Small intestine (tissue), 7 donors: ENCODE data around the gene XPR1. TPM values are rescaled to one million over a fixed set of nuclear protein-coding genes. Genes with fewer than 3 reads are reported as not detected.
"Not testable (repeated sequence)": the region's sequence is repeated elsewhere in the genome, so short reads cannot be mapped to it uniquely, and the experiment has no call there.

Source experiments
- DNase-seq, 2 donors: peaks; one replicate each; pipeline versions ENCODE4 v3.0.0 to v3.0.0-alpha.2; 2013
- FAIRE-seq: peaks from 2 replicates; lab custom pipeline; 2012; peaks lifted over from hg19 to GRCh38; lab: Jason Lieb, UNC
- H3K27ac ChIP-seq, 3 donors: one replicate each; pipeline ENCODE4 v1.5.1; 2013; ENCODE audit warnings: low read length in 2 of 3, mild to moderate bottlenecking in 2 of 3, control low read depth in 1 of 3, inconsistent platforms in 1 of 3, low read depth in 1 of 3, moderate library complexity in 1 of 3
- H3K27me3 ChIP-seq, 3 donors: one replicate each; pipeline ENCODE4 v1.6.1; 2013; ENCODE audit warnings: low read length in 3 of 3, inconsistent platforms in 1 of 3; ENCODE audit not compliant: control insufficient read depth in 3 of 3, insufficient read depth in 3 of 3
- H3K36me3 ChIP-seq, 3 donors: one replicate each; pipeline ENCODE4 v1.6.1; 2013; ENCODE audit warnings: low read length in 3 of 3, inconsistent platforms in 1 of 3, low read depth in 1 of 3, mild to moderate bottlenecking in 1 of 3, moderate library complexity in 1 of 3; ENCODE audit not compliant: control insufficient read depth in 3 of 3, insufficient read depth in 2 of 3
- H3K4me1 ChIP-seq, 3 donors: one replicate each; pipeline ENCODE4 v1.6.1; 2013; ENCODE audit warnings: low read length in 2 of 3, inconsistent platforms in 1 of 3, low read depth in 1 of 3, mild to moderate bottlenecking in 1 of 3, moderate library complexity in 1 of 3; ENCODE audit not compliant: control insufficient read depth in 3 of 3, insufficient read depth in 2 of 3
- H3K4me3 ChIP-seq, 3 donors: one replicate each; pipeline ENCODE4 v1.5.1; 2013; ENCODE audit warnings: low read length in 3 of 3, control low read depth in 1 of 3, inconsistent platforms in 1 of 3, low read depth in 1 of 3, mild to moderate bottlenecking in 1 of 3, moderate library complexity in 1 of 3
- H3K9me3 ChIP-seq, 2 donors: one replicate each; pipeline ENCODE4 v1.6.1; 2013; ENCODE audit warnings: low read depth in 1 of 2, low read length in 1 of 2; ENCODE audit not compliant: control insufficient read depth in 2 of 2, insufficient read depth in 1 of 2
- WGBS, 3 donors: extraction: QIAGEN DNeasy Blood & Tissue Kit; methylation state at CpG; one replicate each; pipeline ENCODE4 v1.1.7; 2013; 5-methylcytosine and 5-hydroxymethylcytosine counted together
- polyA plus RNA-seq, 4 donors: library from polyadenylated mRNA; stranded (reverse) in 3 of 4; unstranded in 1 of 4; fragments of 200-250 nt in 3 of 4; fragments of 120-200 nt in 1 of 4; gene quantifications; one replicate each; pipeline versions ENCODE4 v1.2.1 to v1.2.3, GENCODE V29; 2013
- donor health status: healthy with polysubstance abuse.
- donor health status: control.
- donor health status: control.
- donor health status: Bipolar disorder and iron deficiency.
- donor health status: healthy.

XPR1 gene
- polyA plus RNA-seq, 4 donors: 5.1 to 27.3 (median 8.5) TPM

GRCh38 chr1:180787628-180788307 lies 155.9 kb downstream of the XPR1 start:
- H3K4me3 ChIP-seq: no peak overlapping the region
- WGBS, 3 donors: 82 to 83% (median 83%) methylated on average over 5 of the region's 5 CpGs

GRCh38 chr1:180789460-180789859 lies 157.6 kb downstream of the XPR1 start:
- H3K4me3 ChIP-seq: no peak overlapping the region
- H3K36me3 ChIP-seq: peaks cover 0 to 4% (median 0%) of the 10 kb centered on the region in 3 donors
- no peak overlapping the region for H3K27ac ChIP-seq
- DNase-seq: no peak
- no peak for FAIRE-seq
- H3K4me1 ChIP-seq: no peaks in the 10 kb centered on the region
- no peaks in the 10 kb centered on the region for H3K9me3 ChIP-seq
- H3K27me3 ChIP-seq: no peaks in the 10 kb centered on the region

More at GRCh38 chr1:180787628-180788307, 155.9 kb downstream of the XPR1 start:
- no peaks in the 10 kb centered on the region for H3K4me1 ChIP-seq
- H3K9me3 ChIP-seq: no peaks in the 10 kb centered on the region
- no peak for DNase-seq
- peaks cover 0 to 4% (median 0%) of the 10 kb centered on the region in 3 donors for H3K36me3 ChIP-seq
- H3K27ac ChIP-seq: no peak overlapping the region
- no peak for FAIRE-seq
- H3K27me3 ChIP-seq: no peaks in the 10 kb centered on the region

- H3K36me3 ChIP-seq, H3K9me3 ChIP-seq, H3K27me3 ChIP-seq, H3K4me1 ChIP-seq, FAIRE-seq, H3K4me3 ChIP-seq, H3K27ac ChIP-seq, DNase-seq: not testable (repeated sequence)
- WGBS, 3 donors: 94 to 100% (median 99%) methylated on average over 2 of the region's 2 CpGs
Measured at GRCh38 chr1:180791152-180791551, 159.3 kb downstream of the XPR1 start.

GRCh38 chr1:180791806-180792205 lies 160.0 kb downstream of the XPR1 start:
- Histone ChIP-seq H3K9me3 (no peaks in the 10 kb centered on the region), H3K36me3 (peaks cover 0 to 4% (median 0%) of the 10 kb centered on the region in 3 donors), H3K4me3 (no peak overlapping the region), H3K27ac (no peak overlapping the region), H3K4me1 (no peaks in the 10 kb centered on the region), H3K27me3 (no peaks in the 10 kb centered on the region)
- no peak for DNase-seq
- WGBS, 3 donors: 74 to 85% (median 75%) methylated on average over 3 of the region's 3 CpGs
- FAIRE-seq: no peak

GRCh38 chr1:180793451-180793850 lies 161.6 kb downstream of the XPR1 start:
- WGBS, 3 donors: 73 to 91% (median 83%) methylated on average over 2 of the region's 2 CpGs
- no peak for DNase-seq
- H3K27me3 ChIP-seq: no peaks in the 10 kb centered on the region
- peaks cover 0 to 2% (median 0%) of the 10 kb centered on the region in 3 donors for H3K36me3 ChIP-seq
- H3K4me1 ChIP-seq: no peaks in the 10 kb centered on the region
- no peaks in the 10 kb centered on the region for H3K9me3 ChIP-seq
- no peak overlapping the region for H3K4me3 ChIP-seq
- H3K27ac ChIP-seq: no peak overlapping the region
- FAIRE-seq: no peak

GRCh38 chr1:180796897-180797640 lies 165.2 kb downstream of the XPR1 start:
- 30 to 57% (median 35%) methylated on average over 1 of the region's 1 CpG for WGBS, 3 donors
- FAIRE-seq: no peak
- H3K9me3 ChIP-seq: no peaks in the 10 kb centered on the region

GRCh38 chr1:180800945-180801344 lies 169.1 kb downstream of the XPR1 start:
- H3K4me3 ChIP-seq: no peak overlapping the region
- WGBS, 3 donors: 66 to 84% (median 76%) methylated on average over 1 of the region's 1 CpG
- H3K27ac ChIP-seq: no peak overlapping the region
- FAIRE-seq: no peak
- H3K27me3 ChIP-seq: no peaks in the 10 kb centered on the region
- no peak for DNase-seq
- peaks cover 0 to 2% (median under 1%) of the 10 kb centered on the region in 3 donors for H3K36me3 ChIP-seq
- no peaks in the 10 kb centered on the region for H3K9me3 ChIP-seq
- no peaks in the 10 kb centered on the region for H3K4me1 ChIP-seq

More at GRCh38 chr1:180796897-180797640, 165.2 kb downstream of the XPR1 start:
- Histone ChIP-seq H3K36me3 (no peaks in the 10 kb centered on the region), H3K4me1 (no peaks in the 10 kb centered on the region), H3K27ac (no peak overlapping the region), H3K27me3 (no peaks in the 10 kb centered on the region), H3K4me3 (no peak overlapping the region)
- no peak for DNase-seq

- peaks cover 0 to 4% (median 2%) of the 10 kb centered on the region in 3 donors for H3K36me3 ChIP-seq
- H3K27ac ChIP-seq: no peak overlapping the region
- 91 to 98% (median 97%) methylated on average over 2 of the region's 2 CpGs for WGBS, 3 donors
- FAIRE-seq (no peak), DNase-seq (no peak)
- no peaks in the 10 kb centered on the region for H3K4me1 ChIP-seq
- H3K9me3 ChIP-seq: no peaks in the 10 kb centered on the region
- H3K4me3 ChIP-seq: no peak overlapping the region
- no peaks in the 10 kb centered on the region for H3K27me3 ChIP-seq
Measured at GRCh38 chr1:180802813-180803212, 171.0 kb downstream of the XPR1 start.
